Measurements from ENCODE around the gene CEL.
"Not testable (repeated sequence)": the region's sequence is repeated elsewhere in the genome, so short reads cannot be mapped to it uniquely, and the experiment has no call there.

CEL gene

GRCh38 chr9:133071484-133072150 lies 9.8 kb downstream of the CEL start:
- POLR2A ChIA-PET, result no interaction called here
- CTCF ChIA-PET, result no interaction called here
- no peak for DNase-seq (ENCODE audit: extremely low spot score)
- TF ChIP-seq LEF1 (IDR thresholded peaks at IDR 0.05; ENCODE audit: borderline replicate concordance) (no peak), HDGF (IDR thresholded peaks at IDR 0.05; ENCODE audit: borderline replicate concordance) (no peak)

GRCh38 chr9:133072210-133072609 lies 10.4 kb downstream of the CEL start:
- DNase-seq (ENCODE audit: extremely low spot score); CTCF ChIA-PET; POLR2A ChIA-PET: not testable (repeated sequence)

- no peak for DNase-seq (ENCODE audit: extremely low spot score)
- no peak for TF ChIP-seq LEF1 (IDR thresholded peaks at IDR 0.05; ENCODE audit: borderline replicate concordance)
- TF ChIP-seq ARNT (IDR thresholded peaks at IDR 0.05), result no peak
- TF ChIP-seq ZNF384 (IDR thresholded peaks at IDR 0.05), result no peak
- TF ChIP-seq SUZ12 (IDR thresholded peaks at IDR 0.05), result no peak
- no peak for TF ChIP-seq CTBP1 (IDR thresholded peaks at IDR 0.05; ENCODE audit: borderline replicate concordance)
- TF ChIP-seq HDGF (IDR thresholded peaks at IDR 0.05; ENCODE audit: borderline replicate concordance), result no peak
- TF ChIP-seq SP1 (IDR thresholded peaks at IDR 0.05), result no peak
- TF ChIP-seq BHLHE40 (IDR thresholded peaks at IDR 0.05; ENCODE audit: borderline replicate concordance), result no peak
- no peak for TF ChIP-seq NFRKB (IDR thresholded peaks at IDR 0.05)
- TF ChIP-seq, protein P1, sequence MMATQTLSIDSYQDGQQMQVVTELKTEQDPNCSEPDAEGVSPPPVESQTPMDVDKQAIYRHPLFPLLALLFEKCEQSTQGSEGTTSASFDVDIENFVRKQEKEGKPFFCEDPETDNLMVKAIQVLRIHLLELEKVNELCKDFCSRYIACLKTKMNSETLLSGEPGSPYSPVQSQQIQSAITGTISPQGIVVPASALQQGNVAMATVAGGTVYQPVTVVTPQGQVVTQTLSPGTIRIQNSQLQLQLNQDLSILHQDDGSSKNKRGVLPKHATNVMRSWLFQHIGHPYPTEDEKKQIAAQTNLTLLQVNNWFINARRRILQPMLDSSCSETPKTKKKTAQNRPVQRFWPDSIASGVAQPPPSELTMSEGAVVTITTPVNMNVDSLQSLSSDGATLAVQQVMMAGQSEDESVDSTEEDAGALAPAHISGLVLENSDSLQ (IDR thresholded peaks at IDR 0.05), result no peak
- no peak for TF ChIP-seq FOXK2 (IDR thresholded peaks at IDR 0.05)
- no peak for TF ChIP-seq ELF4 (IDR thresholded peaks at IDR 0.05)
- TF ChIP-seq FOXM1 (IDR thresholded peaks at IDR 0.05; ENCODE audit: borderline replicate concordance), result no peak
- no peak for TF ChIP-seq FOXA1 (IDR thresholded peaks at IDR 0.05)
- no peak for TF ChIP-seq L3MBTL2 (conservative IDR thresholded peaks at IDR 0.05)
- no peak for TF ChIP-seq TARDBP (IDR thresholded peaks at IDR 0.05)
- ChIA-PET CTCF (no interaction called here), POLR2A (no interaction called here)
These were observed 11.6 kb downstream of the CEL start for GRCh38 chr9:133073086-133074014.

DNA sequence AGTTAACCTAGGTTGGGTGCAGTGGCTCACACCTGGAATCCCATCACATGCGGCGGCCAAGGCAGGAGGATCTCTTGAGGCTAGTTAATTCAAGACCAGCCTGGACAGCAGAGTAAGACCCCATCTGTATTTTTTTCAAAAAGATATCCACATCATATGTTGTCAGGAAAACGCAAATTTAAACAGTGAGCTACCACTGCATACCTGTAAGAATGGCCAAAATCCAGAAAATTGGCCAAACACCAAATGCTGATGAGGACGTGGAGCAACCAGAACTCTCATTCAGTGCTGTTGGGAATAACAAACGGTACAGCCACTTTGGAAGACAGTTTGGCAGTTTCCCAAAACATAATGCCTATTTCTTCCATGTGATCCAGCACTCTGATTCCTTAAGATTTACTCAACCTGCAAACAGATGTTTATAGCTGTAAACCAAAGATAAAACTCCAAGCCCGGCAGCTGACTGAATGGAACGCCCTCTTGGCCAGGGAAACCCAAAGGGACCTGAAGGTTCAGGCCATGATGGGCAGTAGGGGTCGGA lies 12.4 kb downstream of the CEL start:
- ChIA-PET POLR2A (no interaction called here), CTCF (no interaction called here)
- no peak for DNase-seq (ENCODE audit: extremely low spot score)
- no peak for TF ChIP-seq FOXA1 (IDR thresholded peaks at IDR 0.05)
- TF ChIP-seq HDGF (IDR thresholded peaks at IDR 0.05; ENCODE audit: borderline replicate concordance), result no peak
- TF ChIP-seq CTBP1 (IDR thresholded peaks at IDR 0.05; ENCODE audit: borderline replicate concordance), result no peak
- no peak for TF ChIP-seq TARDBP (IDR thresholded peaks at IDR 0.05)
- TF ChIP-seq SP1 (IDR thresholded peaks at IDR 0.05), result no peak
- TF ChIP-seq L3MBTL2 (conservative IDR thresholded peaks at IDR 0.05), result no peak

GRCh38 chr9:133075925-133076630 lies 14.3 kb downstream of the CEL start:
- ChIA-PET POLR2A (interaction anchor here (1.5 kb wide), 1 partner anchor 46 kb away, joined by 4 read pairs; the partner anchor contains the start of gene GTF3C5), CTCF (interaction anchor here (0.8 to 2.2 kb wide), 2 partner anchors 10 to 13 kb away, joined by 4 to 6 read pairs; no protein-coding TSS in a partner anchor)
- TF ChIP-seq BHLHE40 (IDR thresholded peaks at IDR 0.05; ENCODE audit: borderline replicate concordance) (no peak), ZNF384 (IDR thresholded peaks at IDR 0.05) (no peak), ELF4 (IDR thresholded peaks at IDR 0.05) (no peak), FOXM1 (IDR thresholded peaks at IDR 0.05; ENCODE audit: borderline replicate concordance) (no peak), HDGF (IDR thresholded peaks at IDR 0.05; ENCODE audit: borderline replicate concordance) (no peak), SP1 (IDR thresholded peaks at IDR 0.05) (no peak), CTBP1 (IDR thresholded peaks at IDR 0.05; ENCODE audit: borderline replicate concordance) (no peak), TARDBP (IDR thresholded peaks at IDR 0.05) (no peak), L3MBTL2 (conservative IDR thresholded peaks at IDR 0.05) (no peak), FOXK2 (IDR thresholded peaks at IDR 0.05) (no peak), FOXA1 (IDR thresholded peaks at IDR 0.05) (no peak), LEF1 (IDR thresholded peaks at IDR 0.05; ENCODE audit: borderline replicate concordance) (no peak), NFRKB (IDR thresholded peaks at IDR 0.05) (no peak), ARNT (IDR thresholded peaks at IDR 0.05) (no peak), SUZ12 (IDR thresholded peaks at IDR 0.05) (no peak)
- TF ChIP-seq, protein P1 (IDR thresholded peaks at IDR 0.05), result no peak
- DNase-seq (ENCODE audit: extremely low spot score), result no peak

- DNase-seq (ENCODE audit: extremely low spot score), result no peak
- ChIA-PET CTCF (interaction anchor here (0.8 to 2.2 kb wide), 2 partner anchors 11 to 13 kb away, joined by 4 to 6 read pairs; no protein-coding TSS in a partner anchor), POLR2A (interaction anchor here (1.5 kb wide), 1 partner anchor 46 kb away, joined by 4 read pairs; the partner anchor contains the start of gene GTF3C5)
- TF ChIP-seq LEF1 (IDR thresholded peaks at IDR 0.05; ENCODE audit: borderline replicate concordance), result no peak
- TF ChIP-seq SUZ12 (IDR thresholded peaks at IDR 0.05), result no peak
- no peak for TF ChIP-seq ZNF384 (IDR thresholded peaks at IDR 0.05)
- TF ChIP-seq HDGF (IDR thresholded peaks at IDR 0.05; ENCODE audit: borderline replicate concordance), result no peak
- TF ChIP-seq FOXM1 (IDR thresholded peaks at IDR 0.05; ENCODE audit: borderline replicate concordance), result no peak
- TF ChIP-seq FOXK2 (IDR thresholded peaks at IDR 0.05), result no peak
- no peak for TF ChIP-seq L3MBTL2 (conservative IDR thresholded peaks at IDR 0.05)
- TF ChIP-seq, protein P1 (IDR thresholded peaks at IDR 0.05), result no peak
- TF ChIP-seq TARDBP (IDR thresholded peaks at IDR 0.05), result no peak
- no peak for TF ChIP-seq ELF4 (IDR thresholded peaks at IDR 0.05)
- no peak for TF ChIP-seq ARNT (IDR thresholded peaks at IDR 0.05)
- TF ChIP-seq NFRKB (IDR thresholded peaks at IDR 0.05), result no peak
- TF ChIP-seq BHLHE40 (IDR thresholded peaks at IDR 0.05; ENCODE audit: borderline replicate concordance), result no peak
These were observed 14.9 kb downstream of the CEL start for GRCh38 chr9:133076691-133077090.
